WTC11 (cell line): Measurements from ENCODE around the gene BTNL9.

Source experiments
- ETV6 ChIP-seq: sonication (generic); formaldehyde crosslinking; IDR thresholded peaks from 2 replicates; pipeline ENCODE4 v1.8.1; 2022; ENCODE audit warnings: mild to moderate bottlenecking, missing genetic modification reagents
- JUN ChIP-seq: sonication (generic); formaldehyde crosslinking; IDR thresholded peaks from 2 replicates; pipeline ENCODE4 v1.8.0; 2023; ENCODE audit warnings: mild to moderate bottlenecking, missing genetic modification reagents
- MXD4 ChIP-seq: fragments of 250-450 bp; sonication (Bioruptor Pico); IDR thresholded peaks from 2 replicates; pipeline ENCODE4 v1.8.0; 2021; ENCODE audit warnings: mild to moderate bottlenecking, moderate library complexity, borderline replicate concordance
- RELA ChIP-seq: sonication (generic); formaldehyde crosslinking; IDR thresholded peaks from 2 replicates; pipeline ENCODE4 v1.8.1; 2022; ENCODE audit warnings: missing genetic modification reagents, mild to moderate bottlenecking, borderline replicate concordance
- TCF7 ChIP-seq: sonication (generic); formaldehyde crosslinking; IDR thresholded peaks from 2 replicates; pipeline ENCODE4 v1.8.0; 2022; ENCODE audit warnings: mild to moderate bottlenecking, low read depth, missing genetic modification reagents, moderate library complexity
- TEAD4 ChIP-seq: sonication (generic); formaldehyde crosslinking; IDR thresholded peaks from 2 replicates; pipeline ENCODE4 v1.8.0; 2022; ENCODE audit warnings: mild to moderate bottlenecking, missing genetic modification reagents
- ZNF138 ChIP-seq: sonication (generic); formaldehyde crosslinking; conservative IDR thresholded peaks from 2 replicates; pipeline ENCODE4 v1.8.1; 2022; ENCODE audit warnings: mild to moderate bottlenecking, moderate library complexity, missing genetic modification reagents
- ZNF232 ChIP-seq: sonication (generic); formaldehyde crosslinking; IDR thresholded peaks from 2 replicates; pipeline ENCODE4 v1.8.0; 2022; ENCODE audit warnings: mild to moderate bottlenecking, missing genetic modification reagents
- TF ChIP-seq, protein P1 (sequence below): fragments of 200-600 bp; IDR thresholded peaks from 2 replicates; pipeline ENCODE4 v1.8.0; 2022; ENCODE audit warnings: antibody characterized with exemption
- TF ChIP-seq, protein P2 (sequence below): sonication (generic); formaldehyde crosslinking; IDR thresholded peaks from 2 replicates; pipeline ENCODE4 v1.8.1; 2023; ENCODE audit warnings: mild to moderate bottlenecking, missing genetic modification reagents, moderate library complexity
- TF ChIP-seq, protein P3 (sequence below): sonication (generic); formaldehyde crosslinking; conservative IDR thresholded peaks from 2 replicates; pipeline ENCODE4 v1.8.1; 2022; ENCODE audit warnings: mild to moderate bottlenecking, missing genetic modification reagents
- TF ChIP-seq, protein P4 (sequence below): sonication (generic); formaldehyde crosslinking; IDR thresholded peaks from 2 replicates; pipeline ENCODE4 v1.8.1; 2022; ENCODE audit warnings: mild to moderate bottlenecking, missing genetic modification reagents, moderate library complexity, borderline replicate concordance
- TF ChIP-seq, protein P5 (sequence below): sonication (generic); formaldehyde crosslinking; IDR thresholded peaks from 2 replicates; pipeline ENCODE4 v1.8.1; 2023; ENCODE audit warnings: mild to moderate bottlenecking, missing genetic modification reagents, borderline replicate concordance

DNA sequence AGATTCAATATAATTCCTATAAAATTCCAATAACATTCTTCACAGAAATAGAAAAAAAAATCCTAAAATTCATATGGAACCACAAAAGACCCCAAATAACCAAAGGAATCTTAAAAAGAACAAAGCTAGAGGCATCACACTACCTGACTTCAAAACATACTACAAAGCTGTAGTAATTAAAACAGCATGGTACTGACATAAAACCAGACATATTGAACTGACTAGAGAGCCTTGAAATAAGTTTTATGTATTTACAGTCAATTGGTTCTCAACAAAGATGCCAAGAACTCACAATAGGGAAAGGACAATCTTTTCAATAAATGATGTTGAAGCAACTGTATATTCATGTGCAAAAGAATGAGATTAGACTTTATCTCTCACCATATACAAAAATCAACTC, 36.9 kb downstream of the BTNL9 start:
- TF ChIP-seq ETV6 (CRISPR knock-in tag) (no peak), ZNF232 (no peak), TCF7 (no peak), RELA (CRISPR knock-in tag) (no peak), TEAD4 (CRISPR knock-in tag) (no peak), JUN (no peak), MXD4 (no peak), ZNF138 (CRISPR knock-in tag) (no peak)
- TF ChIP-seq, protein P1, sequence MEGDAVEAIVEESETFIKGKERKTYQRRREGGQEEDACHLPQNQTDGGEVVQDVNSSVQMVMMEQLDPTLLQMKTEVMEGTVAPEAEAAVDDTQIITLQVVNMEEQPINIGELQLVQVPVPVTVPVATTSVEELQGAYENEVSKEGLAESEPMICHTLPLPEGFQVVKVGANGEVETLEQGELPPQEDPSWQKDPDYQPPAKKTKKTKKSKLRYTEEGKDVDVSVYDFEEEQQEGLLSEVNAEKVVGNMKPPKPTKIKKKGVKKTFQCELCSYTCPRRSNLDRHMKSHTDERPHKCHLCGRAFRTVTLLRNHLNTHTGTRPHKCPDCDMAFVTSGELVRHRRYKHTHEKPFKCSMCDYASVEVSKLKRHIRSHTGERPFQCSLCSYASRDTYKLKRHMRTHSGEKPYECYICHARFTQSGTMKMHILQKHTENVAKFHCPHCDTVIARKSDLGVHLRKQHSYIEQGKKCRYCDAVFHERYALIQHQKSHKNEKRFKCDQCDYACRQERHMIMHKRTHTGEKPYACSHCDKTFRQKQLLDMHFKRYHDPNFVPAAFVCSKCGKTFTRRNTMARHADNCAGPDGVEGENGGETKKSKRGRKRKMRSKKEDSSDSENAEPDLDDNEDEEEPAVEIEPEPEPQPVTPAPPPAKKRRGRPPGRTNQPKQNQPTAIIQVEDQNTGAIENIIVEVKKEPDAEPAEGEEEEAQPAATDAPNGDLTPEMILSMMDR: no peak
- TF ChIP-seq, protein P2, sequence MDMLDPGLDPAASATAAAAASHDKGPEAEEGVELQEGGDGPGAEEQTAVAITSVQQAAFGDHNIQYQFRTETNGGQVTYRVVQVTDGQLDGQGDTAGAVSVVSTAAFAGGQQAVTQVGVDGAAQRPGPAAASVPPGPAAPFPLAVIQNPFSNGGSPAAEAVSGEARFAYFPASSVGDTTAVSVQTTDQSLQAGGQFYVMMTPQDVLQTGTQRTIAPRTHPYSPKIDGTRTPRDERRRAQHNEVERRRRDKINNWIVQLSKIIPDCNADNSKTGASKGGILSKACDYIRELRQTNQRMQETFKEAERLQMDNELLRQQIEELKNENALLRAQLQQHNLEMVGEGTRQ (CRISPR knock-in tag): no peak
- TF ChIP-seq, protein P3, sequence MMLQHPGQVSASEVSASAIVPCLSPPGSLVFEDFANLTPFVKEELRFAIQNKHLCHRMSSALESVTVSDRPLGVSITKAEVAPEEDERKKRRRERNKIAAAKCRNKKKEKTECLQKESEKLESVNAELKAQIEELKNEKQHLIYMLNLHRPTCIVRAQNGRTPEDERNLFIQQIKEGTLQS (CRISPR knock-in tag): no peak
- TF ChIP-seq, protein P4, sequence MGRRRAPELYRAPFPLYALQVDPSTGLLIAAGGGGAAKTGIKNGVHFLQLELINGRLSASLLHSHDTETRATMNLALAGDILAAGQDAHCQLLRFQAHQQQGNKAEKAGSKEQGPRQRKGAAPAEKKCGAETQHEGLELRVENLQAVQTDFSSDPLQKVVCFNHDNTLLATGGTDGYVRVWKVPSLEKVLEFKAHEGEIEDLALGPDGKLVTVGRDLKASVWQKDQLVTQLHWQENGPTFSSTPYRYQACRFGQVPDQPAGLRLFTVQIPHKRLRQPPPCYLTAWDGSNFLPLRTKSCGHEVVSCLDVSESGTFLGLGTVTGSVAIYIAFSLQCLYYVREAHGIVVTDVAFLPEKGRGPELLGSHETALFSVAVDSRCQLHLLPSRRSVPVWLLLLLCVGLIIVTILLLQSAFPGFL: no peak
- TF ChIP-seq, protein P5, sequence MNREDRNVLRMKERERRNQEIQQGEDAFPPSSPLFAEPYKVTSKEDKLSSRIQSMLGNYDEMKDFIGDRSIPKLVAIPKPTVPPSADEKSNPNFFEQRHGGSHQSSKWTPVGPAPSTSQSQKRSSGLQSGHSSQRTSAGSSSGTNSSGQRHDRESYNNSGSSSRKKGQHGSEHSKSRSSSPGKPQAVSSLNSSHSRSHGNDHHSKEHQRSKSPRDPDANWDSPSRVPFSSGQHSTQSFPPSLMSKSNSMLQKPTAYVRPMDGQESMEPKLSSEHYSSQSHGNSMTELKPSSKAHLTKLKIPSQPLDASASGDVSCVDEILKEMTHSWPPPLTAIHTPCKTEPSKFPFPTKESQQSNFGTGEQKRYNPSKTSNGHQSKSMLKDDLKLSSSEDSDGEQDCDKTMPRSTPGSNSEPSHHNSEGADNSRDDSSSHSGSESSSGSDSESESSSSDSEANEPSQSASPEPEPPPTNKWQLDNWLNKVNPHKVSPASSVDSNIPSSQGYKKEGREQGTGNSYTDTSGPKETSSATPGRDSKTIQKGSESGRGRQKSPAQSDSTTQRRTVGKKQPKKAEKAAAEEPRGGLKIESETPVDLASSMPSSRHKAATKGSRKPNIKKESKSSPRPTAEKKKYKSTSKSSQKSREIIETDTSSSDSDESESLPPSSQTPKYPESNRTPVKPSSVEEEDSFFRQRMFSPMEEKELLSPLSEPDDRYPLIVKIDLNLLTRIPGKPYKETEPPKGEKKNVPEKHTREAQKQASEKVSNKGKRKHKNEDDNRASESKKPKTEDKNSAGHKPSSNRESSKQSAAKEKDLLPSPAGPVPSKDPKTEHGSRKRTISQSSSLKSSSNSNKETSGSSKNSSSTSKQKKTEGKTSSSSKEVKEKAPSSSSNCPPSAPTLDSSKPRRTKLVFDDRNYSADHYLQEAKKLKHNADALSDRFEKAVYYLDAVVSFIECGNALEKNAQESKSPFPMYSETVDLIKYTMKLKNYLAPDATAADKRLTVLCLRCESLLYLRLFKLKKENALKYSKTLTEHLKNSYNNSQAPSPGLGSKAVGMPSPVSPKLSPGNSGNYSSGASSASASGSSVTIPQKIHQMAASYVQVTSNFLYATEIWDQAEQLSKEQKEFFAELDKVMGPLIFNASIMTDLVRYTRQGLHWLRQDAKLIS (CRISPR knock-in tag): no peak
